ENCODE results near the gene GABRG3. TPM values are rescaled to one million over a fixed set of nuclear protein-coding genes. Genes with fewer than 3 reads are reported as not detected.

The GABRG3 gene
- total RNA-seq, 4 donors from 2014 or later, result 0.67 to 3.0 TPM; not detected in 2

DNA sequence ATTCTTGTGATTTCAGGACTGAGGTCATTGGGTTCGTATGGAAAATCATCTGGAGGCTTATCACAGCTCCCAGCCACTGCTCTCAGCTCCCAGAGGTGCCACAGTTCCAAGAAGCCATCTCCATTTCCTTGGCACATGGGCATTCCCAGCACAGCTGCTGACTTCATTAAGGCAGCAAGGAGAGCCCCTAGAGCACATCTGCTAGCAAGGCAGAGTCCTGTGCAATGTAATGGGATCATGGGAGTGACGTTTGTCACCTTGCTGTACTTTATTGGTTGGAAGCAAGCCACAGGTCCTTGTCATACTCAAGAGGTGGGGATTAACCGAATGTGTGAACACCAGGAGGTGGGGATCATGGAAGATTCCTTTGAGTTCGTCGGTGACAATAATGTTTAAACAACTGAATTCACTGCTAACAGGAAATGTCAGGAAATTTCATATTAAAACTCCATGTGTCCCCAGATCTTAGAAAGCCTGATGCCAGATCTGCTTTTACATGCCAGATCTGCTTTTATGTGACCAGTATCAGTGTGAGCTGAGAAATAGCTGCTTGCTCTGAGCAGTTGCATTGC, 148.8 kb downstream of the GABRG3 start:
- WGBS, 2 donors, result 74 to 75% methylated on average over 5 of the region's 5 CpGs
- no peak overlapping the region for H3K4me3 ChIP-seq (replicated peaks in 1 of 3)
- DNase-seq, result no peak
- TF ChIP-seq, protein P1, sequence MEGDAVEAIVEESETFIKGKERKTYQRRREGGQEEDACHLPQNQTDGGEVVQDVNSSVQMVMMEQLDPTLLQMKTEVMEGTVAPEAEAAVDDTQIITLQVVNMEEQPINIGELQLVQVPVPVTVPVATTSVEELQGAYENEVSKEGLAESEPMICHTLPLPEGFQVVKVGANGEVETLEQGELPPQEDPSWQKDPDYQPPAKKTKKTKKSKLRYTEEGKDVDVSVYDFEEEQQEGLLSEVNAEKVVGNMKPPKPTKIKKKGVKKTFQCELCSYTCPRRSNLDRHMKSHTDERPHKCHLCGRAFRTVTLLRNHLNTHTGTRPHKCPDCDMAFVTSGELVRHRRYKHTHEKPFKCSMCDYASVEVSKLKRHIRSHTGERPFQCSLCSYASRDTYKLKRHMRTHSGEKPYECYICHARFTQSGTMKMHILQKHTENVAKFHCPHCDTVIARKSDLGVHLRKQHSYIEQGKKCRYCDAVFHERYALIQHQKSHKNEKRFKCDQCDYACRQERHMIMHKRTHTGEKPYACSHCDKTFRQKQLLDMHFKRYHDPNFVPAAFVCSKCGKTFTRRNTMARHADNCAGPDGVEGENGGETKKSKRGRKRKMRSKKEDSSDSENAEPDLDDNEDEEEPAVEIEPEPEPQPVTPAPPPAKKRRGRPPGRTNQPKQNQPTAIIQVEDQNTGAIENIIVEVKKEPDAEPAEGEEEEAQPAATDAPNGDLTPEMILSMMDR (IDR thresholded peaks at IDR 0.05), result no peak
- no peaks in the 10 kb centered on the region for H3K36me3 ChIP-seq
- H3K4me1 ChIP-seq, result no peaks in the 10 kb centered on the region
- intact Hi-C loops (cut with DNase I), result no loop called here
- H3K27ac ChIP-seq, result no peak overlapping the region
- H3K9me3 ChIP-seq, result no peaks in the 10 kb centered on the region
- no peaks in the 10 kb centered on the region for H3K27me3 ChIP-seq

DNA sequence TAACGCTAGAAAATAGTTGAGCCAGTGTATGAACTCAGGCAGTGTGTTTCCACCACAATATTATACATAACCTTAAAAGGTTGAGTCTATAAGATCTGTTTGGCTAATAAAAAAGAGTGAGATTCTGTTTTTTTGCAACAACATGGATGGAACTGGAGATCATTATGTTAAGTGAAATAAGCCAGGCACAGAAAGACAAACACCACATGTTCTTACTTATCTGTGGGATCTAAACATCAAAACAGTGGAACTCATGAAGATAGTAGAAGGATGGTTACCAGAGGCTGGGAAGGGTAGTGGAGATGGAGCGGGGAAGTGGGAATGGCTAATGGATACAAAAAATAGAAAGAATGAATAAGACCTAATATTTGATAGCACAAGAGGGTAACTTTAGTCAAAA, 150.7 kb downstream of the GABRG3 start:
- WGBS, 2 donors, result 89% methylated on average over 2 of the region's 2 CpGs
- TF ChIP-seq POLR2A (IDR thresholded peaks at IDR 0.05), result no peak
- TF ChIP-seq, protein P1 (IDR thresholded peaks at IDR 0.05), result no peak
- DNase-seq, result no peak

DNA sequence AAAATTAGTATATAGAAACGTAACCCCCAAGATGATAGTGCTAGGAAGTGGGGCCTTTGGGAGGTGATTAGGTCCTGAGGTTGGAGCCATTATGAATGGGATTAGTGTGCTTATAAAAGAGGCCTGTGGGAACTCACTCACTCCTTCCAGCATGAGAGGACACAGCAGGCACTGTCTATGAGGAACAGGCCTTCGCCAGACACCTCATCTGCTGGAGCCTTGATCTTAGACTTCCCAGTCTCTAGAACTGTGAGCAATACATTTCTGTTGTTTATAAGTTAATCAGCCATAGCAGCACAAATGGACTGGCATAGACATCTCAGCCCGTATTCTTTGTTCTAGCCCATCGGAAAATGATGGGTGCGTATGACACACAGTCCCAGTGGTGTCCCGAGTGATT, 152.3 kb downstream of the GABRG3 start:
- WGBS, 2 donors, result 86 to 95% methylated on average over 6 of the region's 6 CpGs
- TF ChIP-seq, protein P1 (IDR thresholded peaks at IDR 0.05), result no peak
- no peak for TF ChIP-seq POLR2A (IDR thresholded peaks at IDR 0.05)
- DNase-seq, result no peak
- intact Hi-C loops (cut with DNase I), result no loop called here
- Histone ChIP-seq H3K27me3 (no peaks in the 10 kb centered on the region), H3K4me3 (replicated peaks in 1 of 3) (no peak overlapping the region), H3K36me3 (no peaks in the 10 kb centered on the region), H3K27ac (no peak overlapping the region), H3K4me1 (no peaks in the 10 kb centered on the region), H3K9me3 (no peaks in the 10 kb centered on the region)

More for the DNA sequence above, 150.7 kb downstream of the GABRG3 start:
- Histone ChIP-seq H3K27ac (no peak overlapping the region), H3K4me3 (replicated peaks in 1 of 3) (no peak overlapping the region), H3K36me3 (no peaks in the 10 kb centered on the region), H3K9me3 (no peaks in the 10 kb centered on the region), H3K27me3 (no peaks in the 10 kb centered on the region), H3K4me1 (no peaks in the 10 kb centered on the region)
- intact Hi-C loops (cut with DNase I), result no loop called here

DNA sequence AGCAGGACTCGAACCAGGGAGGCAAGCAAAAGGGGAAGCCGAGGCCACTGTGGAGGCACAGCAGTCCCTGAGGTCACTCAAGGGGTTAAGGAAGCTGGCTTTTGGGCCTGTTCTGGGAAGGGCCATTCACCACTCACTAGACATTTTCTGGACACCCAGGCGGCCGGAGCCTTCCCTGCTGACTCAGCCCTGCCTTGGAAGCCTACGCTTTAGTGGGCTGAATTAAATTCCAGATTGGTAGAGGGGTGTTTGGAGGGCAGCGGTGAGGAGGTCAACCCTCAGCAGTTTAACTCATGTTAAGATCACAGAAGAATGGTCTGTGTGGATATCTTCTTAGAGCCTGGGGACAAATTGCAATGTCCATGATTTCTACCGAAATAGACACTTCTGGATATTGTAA, 152.8 kb downstream of the GABRG3 start:
- no peaks in the 10 kb centered on the region for H3K9me3 ChIP-seq
- 86 to 90% methylated on average over 6 to 7 of the region's 7 CpGs for WGBS, 2 donors
- intact Hi-C loops (cut with DNase I), result no loop called here
- H3K36me3 ChIP-seq, result no peaks in the 10 kb centered on the region
- H3K27me3 ChIP-seq, result no peaks in the 10 kb centered on the region
- TF ChIP-seq POLR2A (IDR thresholded peaks at IDR 0.05), result no peak
- TF ChIP-seq, protein P1 (IDR thresholded peaks at IDR 0.05), result no peak
- H3K4me3 ChIP-seq (replicated peaks in 1 of 3), result no peak overlapping the region
- DNase-seq, result no peak
- no peak overlapping the region for H3K27ac ChIP-seq
- H3K4me1 ChIP-seq, result no peaks in the 10 kb centered on the region

DNA sequence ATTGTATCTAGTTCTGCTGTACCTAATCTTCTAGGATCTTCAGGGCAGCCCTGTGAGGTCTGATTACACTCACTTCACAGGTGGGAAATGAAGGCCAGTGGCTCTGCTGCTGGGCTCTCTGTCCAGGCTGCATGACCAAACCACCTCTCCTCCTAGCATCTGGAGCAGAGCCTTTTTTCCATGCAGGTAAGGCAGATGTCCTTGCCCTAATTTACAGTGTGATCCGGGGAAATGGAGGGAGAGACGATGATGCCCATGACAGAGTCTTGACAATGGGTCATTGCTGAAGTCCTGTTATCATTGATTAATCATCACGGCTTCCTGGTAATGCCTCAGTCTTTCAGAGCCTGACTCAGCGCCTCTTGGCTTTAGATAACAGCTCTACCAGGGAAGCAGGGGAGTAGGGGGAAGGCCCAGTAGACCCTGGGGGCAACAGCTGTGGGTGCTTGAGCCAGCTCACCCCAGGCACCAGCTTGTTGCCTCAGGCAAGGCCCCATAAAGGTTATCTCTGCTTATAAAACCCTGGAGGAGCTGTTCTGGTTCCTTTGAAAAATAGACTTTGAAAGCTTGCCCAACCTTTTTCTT, 153.4 kb downstream of the GABRG3 start:
- H3K4me3 ChIP-seq (replicated peaks in 1 of 3), result no peak overlapping the region
- no peak for TF ChIP-seq POLR2A (IDR thresholded peaks at IDR 0.05)
- TF ChIP-seq, protein P1 (IDR thresholded peaks at IDR 0.05), result no peak
- intact Hi-C loops (cut with DNase I), result no loop called here
- WGBS, 2 donors, result 83 to 85% methylated on average over 4 of the region's 4 CpGs
- H3K4me1 ChIP-seq, result no peaks in the 10 kb centered on the region
- H3K27ac ChIP-seq, result no peak overlapping the region
- DNase-seq, result no peak
- no peaks in the 10 kb centered on the region for H3K9me3 ChIP-seq
- H3K36me3 ChIP-seq, result no peaks in the 10 kb centered on the region
- no peaks in the 10 kb centered on the region for H3K27me3 ChIP-seq
